NOMO-1 treated with DMSO at 0.1 percent for 48 hours (cell line): ENCODE data around the gene SAGE1.
"Not testable (repeated sequence)": the region's sequence is repeated elsewhere in the genome, so short reads cannot be mapped to it uniquely, and the experiment has no call there.

Experiments
- DNase-seq: peaks from one replicate; lab custom pipeline; 2025; ENCODE audit not compliant: unreplicated experiment; lab: John Stamatoyannopoulos, UW

SAGE1 gene

DNA sequence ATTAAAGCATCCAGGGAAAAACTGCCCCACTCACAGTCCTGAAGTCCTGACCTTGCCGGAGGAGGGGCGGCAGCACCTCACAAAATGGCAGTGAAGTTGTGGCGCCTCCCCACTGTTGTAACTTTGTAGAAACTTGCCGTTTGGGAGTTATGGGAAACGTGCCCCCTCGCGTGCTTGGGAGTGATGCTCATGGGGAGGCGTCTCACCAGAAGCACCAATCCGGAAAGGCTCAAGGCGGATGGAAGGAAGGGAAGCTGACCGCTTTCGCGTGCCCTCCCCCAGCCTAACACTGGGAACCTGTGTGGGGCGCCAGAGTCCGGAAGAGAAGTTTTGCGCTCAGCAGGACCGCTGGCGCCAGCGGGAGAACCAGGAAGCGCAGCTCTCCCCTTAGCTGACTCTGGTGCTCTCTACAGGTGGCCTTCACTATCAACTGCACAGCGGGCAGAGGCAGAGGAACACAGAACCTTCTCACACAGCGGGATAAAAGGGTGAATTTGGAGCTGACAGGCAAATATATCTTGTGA is at the start of gene SAGE1, which contains the start of gene CT45A10:
Gene SAGE1, plus strand, starts transcription at position 423 of the 524 bp plus-strand sequence. CDS start 2,527 bp downstream, outside the sequence.
Gene CT45A10, minus strand, starts transcription at position 151 of the 524 bp plus-strand sequence. CDS start 8,100 bp downstream, outside the sequence.
- DNase-seq: no peak

DNA sequence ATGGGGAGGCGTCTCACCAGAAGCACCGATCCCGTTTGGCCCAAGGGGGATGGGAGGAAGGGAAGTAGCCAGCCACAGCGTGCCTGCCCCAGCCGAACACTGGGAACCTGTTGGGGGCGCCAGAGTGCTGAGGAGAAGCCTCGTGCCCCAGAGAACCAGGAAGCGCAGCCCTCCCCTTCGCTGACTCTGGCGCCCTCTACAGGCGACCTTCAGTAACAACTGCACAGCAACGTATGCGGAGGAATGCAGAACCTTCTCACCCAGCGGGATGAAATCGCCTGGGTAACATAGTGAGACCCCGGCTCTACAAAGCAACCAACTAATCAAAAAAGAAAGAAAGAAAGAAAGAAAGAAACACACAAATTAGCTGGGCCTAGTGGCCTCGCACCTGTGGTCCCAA is 39.1 kb upstream of the SAGE1 start, which contains the start of gene CT45A8:
Gene CT45A8, minus strand, starts transcription at position 101 of the 400 bp plus-strand sequence. CDS start 3,755 bp downstream, outside the sequence.
- DNase-seq: not testable (repeated sequence)

DNA sequence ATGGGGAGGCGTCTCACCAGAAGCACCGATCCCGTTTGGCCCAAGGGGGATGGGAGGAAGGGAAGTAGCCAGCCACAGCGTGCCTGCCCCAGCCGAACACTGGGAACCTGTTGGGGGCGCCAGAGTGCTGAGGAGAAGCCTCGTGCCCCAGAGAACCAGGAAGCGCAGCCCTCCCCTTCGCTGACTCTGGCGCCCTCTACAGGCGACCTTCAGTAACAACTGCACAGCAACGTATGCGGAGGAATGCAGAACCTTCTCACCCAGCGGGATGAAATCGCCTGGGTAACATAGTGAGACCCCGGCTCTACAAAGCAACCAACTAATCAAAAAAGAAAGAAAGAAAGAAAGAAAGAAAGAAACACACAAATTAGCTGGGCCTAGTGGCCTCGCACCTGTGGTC is 21.8 kb upstream of the SAGE1 start, which contains the start of gene CT45A9:
Gene CT45A9, minus strand, starts transcription at position 101 of the 400 bp plus-strand sequence. CDS start 3,751 bp downstream, outside the sequence.
- not testable (repeated sequence) for DNase-seq

- not testable (repeated sequence) for DNase-seq
These were observed 10.8 kb upstream of the SAGE1 start for GRCh38 chrX:135882741-135883140.

DNA sequence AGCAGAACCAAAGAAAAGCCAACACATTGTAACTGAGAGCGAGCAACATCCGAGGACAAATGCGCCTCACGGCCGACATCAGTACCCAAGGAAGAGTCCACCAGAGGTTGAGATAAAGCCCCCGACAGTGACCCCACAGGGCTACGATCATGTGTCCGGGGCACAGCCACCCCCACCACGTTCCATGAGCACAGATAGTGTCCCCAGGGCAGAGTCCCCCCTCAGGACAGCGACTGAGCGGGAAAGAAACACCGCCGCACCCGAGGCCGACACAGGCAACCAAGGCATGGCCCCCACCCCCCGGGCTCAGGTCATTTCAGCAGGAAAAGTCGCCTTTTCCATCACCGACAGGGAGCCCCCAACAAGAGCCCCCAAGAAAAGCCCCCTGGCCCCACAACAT is 5.3 kb upstream of the SAGE1 start:
- not testable (repeated sequence) for DNase-seq

GRCh38 chrX:135888976-135889375 is 4.5 kb upstream of the SAGE1 start:
- DNase-seq: not testable (repeated sequence)

DNA sequence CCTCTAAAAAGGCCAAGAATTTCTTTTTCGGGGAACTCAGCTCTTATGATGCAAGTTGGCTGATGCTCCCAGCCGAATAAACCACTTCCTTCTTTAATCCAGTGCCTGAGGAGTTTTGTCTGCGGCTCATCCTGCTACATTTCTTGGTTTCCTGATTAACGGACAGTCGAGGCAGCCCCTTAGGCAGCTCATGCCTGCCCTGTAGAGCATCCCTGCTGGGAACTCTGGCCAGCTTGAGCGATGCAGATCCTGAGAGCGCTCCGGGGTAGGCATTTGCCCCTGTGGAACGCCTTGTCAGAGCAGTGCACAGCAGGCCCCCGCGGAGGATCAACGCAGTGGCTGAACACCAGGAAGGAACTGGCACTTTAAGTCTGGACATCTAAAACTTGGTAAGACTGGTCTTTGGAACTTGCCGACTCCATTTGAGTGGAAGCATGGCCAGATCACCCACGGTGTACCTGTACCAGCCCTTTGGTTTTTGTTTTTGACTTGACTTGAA is 3.4 kb upstream of the SAGE1 start:
- peak; percentile 9 for DNase-seq

- no peak for DNase-seq
These were observed 735 bp upstream of the SAGE1 start for GRCh38 chrX:135892781-135893180.

- DNase-seq: no peak
These were observed 16.7 kb downstream of the SAGE1 start for GRCh38 chrX:135910251-135910650.

DNA sequence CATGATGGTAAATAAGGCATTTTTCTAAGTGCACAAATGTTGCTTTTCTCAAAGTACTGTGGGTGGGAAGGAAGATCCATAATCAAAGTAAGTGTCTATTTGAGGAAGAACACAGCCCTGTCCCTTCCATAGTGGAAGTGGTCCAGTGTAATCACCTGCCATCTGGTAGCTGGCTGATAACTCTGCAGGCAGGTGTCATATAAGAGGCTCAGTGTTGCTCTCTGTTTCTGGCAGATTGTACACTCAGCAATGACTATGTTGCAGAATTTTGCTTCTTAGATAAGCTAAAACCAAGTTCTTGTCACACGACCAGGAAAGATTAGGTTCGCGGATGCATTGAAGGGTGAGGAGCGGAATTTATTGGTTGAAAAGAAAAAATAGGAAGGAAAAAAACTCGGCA is 20.9 kb downstream of the SAGE1 start:
- DNase-seq: no peak

GRCh38 chrX:135920516-135920915 is 27.0 kb downstream of the SAGE1 start:
- not testable (repeated sequence) for DNase-seq

DNA sequence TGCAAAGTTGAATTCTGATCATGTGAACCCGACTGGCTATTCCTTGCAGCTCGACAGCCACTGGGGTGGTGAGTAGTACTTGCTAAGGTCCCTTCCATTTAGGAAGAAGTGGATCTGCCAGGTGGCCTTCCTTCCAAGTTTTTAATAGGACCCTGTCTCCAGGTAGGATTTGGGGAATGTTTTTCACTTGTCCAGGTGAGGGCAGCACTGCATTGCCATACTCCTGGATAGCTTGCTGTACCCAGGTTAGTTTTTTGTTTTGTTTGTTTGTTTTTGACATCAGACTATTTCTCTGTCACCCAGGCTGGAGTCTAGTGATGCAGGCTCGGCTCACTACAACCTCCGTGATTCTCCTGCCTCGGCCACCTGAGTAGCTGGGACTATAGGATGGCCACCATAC is 29.8 kb downstream of the SAGE1 start:
- no peak for DNase-seq

DNA sequence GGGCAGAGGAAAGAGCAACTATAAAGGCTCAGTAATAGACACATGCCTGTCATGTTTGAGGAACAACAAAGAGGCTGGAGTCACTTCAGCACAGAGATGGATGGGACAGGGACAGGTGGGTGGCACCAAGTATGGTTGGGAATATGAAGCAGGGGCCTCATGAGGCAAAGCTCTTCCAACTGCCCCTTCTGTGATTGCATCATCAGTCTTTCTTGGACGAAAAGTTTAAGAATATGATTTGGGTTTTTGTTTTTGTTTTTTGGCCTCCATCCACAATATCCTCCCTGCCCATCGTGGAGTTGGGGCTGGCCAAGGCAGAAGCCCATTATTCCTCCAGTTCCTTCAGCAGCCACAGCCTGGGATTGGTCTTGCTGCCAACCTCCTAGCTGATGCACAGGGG is 34.4 kb downstream of the SAGE1 start:
- no peak for DNase-seq

- peak; percentile 20 for DNase-seq
These were observed 38.4 kb downstream of the SAGE1 start for GRCh38 chrX:135931644-135932487.

DNA sequence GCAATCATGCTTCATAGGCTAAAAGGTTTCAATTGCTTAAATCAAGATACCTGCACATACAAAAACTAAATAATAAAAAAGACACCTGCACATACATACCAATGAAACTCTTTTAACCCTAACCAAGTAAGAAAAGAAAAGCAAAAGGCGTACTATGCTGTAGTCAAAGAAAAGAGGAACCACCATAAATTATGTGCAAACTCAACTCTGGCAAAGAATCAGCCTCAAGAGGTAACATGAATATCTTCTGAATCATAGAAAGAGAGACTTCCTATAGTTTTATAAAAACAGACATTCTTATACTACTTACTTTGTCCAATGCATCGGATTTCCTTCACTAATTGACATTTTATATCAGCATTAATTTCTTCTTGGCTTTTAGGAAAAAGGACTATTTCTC is 51.0 kb downstream of the SAGE1 start:
- peak; percentile 68 for DNase-seq

DNA sequence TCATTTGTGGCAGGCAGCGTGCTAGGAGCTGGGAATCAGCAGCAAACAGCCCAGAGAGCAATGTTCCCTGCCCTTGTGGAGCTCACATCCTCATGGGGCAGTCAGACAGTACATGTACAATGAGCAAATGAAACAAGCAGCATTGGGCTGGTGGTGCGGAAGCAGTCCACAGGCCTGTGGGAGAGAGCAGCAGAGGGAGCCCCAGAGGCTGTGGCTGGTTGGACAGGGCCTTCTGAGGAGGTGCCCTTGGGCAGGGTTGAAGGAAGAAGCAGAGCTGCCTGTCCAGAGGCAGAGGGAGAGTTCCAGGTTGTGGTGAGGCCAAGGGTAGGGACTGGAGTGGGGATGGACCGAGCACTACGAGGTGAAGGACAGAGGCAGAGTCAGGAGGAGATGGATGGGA is 57.8 kb downstream of the SAGE1 start:
- no peak for DNase-seq
